Stimulated activated CD4-positive, alpha-beta T cell treated with anti-CD3 and anti-CD28 coated beads, TNF-alpha, amount 100 ng/mL, for 4 hours (primary cell): ENCODE results near the gene MOV10L1.

Source experiments
- DNase-seq, 3 experiments: peaks; one replicate each; pipeline ENCODE4 v3.0.0-alpha.2; 2020; ENCODE audit warnings: low read depth in 3 of 3

The MOV10L1 gene

DNA sequence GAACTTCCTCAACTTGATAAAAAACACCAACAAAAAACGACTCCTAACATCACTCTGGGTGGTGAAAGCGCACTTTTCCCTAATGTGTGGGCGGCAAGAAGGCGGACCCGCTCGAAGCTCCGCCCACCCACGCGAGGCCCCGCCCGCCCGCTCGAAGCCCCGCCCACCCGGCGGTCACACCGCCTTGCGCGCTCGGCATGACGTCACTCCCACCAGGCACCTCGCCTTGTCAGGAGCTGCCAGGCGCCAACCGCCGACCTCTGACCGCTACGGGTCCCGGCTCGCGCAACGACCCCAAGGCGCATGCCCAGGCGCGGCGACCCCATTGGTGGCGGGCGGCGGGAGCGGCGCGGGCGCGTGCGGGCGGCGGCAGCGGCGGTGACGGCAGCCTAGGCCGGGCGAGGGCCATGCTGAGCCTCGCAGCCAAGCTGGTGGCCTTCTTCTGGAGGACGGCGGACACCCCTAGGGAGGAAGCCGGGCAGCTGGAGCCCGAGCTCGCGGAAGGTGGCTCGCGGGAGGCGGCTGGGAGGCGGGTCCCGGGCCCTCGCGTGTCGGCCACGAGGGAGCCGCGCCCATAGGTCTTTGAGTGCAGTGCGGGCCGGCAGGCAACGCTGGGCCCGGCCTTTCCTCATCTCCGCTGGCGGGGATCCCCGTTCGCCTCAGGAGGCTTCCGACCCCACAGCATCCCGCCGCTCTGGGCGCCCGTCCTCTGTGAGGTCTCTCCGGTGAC lies at the start of gene MOV10L1:
Gene MOV10L1, plus strand, starts transcription at position 325 of the 730 bp plus-strand sequence. Its CDS starts 83 bp downstream, at position 408.
- no peak for DNase-seq

DNA sequence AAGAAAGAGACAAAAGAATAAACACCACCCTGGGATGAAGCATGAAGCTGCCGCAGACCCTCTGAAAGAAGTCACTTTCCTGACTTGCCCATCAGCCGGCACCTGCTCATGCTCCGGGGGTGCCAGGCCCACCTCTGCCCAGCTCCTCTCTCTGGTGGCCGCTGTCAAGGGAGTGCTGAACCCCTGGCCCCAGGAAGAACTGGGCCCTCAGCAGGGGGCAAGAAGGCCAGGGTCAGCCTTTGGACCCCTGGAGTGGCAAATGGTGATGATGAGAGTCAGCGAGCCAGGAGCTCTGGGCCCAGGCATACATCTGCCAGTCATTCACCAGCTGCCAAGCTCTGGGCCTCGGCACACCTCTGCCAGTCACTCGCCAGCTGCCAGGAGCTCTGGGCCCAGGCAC lies 49.1 kb upstream of the MOV10L1 start:
- no peak for DNase-seq

DNA sequence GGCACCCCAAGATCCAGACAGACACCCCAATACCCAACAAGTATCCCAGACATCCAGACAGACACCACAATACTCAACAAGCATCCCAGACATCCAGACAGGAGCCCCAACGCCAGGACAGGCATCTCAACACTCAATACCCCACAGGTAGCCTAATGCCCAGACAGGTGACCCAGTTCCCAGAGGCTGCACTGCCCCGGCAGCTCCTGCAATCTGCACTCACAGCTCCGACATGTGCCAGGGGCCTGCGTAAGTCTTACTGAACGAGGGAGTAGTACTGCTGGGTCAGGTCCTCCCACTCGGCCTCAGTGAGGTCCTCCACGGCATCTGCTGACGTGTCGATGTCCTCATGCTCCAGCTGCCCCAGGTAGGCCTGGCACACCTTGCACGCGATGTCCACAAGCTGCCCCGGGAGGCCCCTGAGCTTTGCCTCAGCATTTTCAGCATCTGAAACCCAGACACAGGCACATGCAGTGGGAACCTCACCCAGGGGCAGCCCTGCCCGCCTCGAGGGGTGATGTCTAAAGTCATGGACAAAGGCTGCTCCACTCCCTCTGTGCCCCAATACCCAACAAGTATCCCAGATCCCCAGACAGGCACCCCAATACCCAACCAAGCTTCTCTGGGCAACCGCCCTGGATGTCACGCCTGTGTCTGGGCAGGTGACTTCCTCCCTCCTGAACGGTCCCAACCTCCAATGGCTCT lies 48.3 kb upstream of the MOV10L1 start:
- DNase-seq: no peak

DNA sequence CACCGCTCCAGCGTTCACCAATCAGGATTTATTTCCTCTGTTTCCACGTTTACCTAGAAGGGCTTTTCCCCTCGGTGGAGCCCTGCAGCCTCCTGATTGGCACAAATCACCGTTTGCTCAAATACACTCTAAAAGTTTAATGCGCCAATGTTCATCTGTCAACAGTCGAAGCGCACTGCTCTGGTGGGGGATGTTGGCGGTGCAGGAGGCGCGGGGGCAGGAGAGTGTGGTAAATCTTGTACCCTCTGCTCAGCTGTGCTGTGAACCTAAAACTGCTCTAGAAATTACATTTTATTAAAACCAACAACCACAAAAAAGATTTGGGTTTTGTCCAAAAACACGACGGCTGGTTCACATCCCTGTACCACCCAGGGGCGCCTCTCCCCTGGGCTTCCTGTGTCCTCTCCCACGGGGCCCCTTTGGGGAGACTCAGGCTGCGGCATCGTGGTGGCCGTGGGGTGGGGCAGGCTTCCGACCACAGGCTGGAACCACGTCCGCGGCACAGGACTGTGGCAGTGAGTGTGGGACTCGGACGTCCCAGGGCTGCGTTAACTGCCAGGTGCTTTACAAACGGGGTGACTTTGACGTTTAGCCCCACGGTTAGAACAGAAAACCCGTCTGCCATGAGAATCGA lies 45.2 kb upstream of the MOV10L1 start:
- DNase-seq: no peak

DNA sequence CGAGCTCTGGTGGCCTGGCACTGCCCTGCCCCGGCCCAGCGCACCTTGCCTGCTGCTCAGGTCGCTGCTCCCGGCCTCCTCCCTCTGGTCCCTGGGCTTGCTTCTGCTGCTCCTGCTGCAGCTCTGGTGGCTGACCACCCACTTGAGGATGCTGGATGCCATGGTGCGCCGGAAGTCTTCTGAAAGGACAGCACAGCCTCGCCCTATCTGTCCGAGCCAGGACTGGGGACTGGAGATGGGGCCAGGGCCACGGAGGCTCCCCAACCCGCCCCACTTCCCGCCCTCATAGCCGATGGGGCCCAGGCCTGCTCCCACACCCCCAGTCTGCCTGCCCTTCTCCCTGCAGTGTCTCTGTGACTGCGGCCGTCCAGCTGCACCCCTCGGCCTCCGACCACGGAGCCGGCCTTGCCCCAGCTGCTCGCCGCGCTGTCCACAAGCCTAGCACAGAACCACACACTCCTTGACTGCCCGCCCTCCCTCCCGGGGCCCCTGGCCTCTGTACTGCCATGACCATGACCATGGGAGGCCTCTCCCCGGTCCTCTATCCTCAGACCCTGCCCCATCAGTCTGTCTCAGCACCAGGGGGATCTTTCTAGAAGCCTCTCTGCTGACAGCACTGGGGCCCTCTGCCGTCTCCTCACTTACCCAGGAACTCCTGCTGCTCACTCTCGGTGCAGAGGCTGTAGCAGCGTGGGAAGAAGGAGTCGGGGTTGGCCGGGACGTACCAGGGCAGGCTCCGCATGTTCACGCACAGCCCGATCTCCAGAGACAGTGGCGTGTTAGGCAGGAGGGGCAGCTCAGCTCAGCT lies 44.4 kb upstream of the MOV10L1 start:
- no peak for DNase-seq

DNA sequence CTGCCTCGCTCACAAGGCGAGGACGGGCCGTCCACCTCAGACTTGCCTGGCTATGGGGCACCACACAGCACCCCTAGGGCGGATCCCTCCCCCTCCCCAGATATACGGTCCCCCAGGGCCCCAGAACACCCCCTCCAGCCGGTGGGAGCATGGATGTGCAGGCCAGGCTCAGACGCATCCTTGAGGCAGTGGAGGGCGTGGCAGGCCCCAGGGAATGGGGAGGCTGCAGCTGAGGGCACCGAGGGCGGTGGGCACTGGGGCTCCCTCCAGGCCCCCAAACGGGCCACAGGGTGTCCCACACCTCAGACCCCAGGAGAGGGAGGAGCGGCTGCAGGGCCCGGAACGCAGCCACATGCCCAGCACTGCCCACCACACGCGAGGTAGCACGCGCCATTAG lies 43.8 kb upstream of the MOV10L1 start:
- DNase-seq: no peak

DNA sequence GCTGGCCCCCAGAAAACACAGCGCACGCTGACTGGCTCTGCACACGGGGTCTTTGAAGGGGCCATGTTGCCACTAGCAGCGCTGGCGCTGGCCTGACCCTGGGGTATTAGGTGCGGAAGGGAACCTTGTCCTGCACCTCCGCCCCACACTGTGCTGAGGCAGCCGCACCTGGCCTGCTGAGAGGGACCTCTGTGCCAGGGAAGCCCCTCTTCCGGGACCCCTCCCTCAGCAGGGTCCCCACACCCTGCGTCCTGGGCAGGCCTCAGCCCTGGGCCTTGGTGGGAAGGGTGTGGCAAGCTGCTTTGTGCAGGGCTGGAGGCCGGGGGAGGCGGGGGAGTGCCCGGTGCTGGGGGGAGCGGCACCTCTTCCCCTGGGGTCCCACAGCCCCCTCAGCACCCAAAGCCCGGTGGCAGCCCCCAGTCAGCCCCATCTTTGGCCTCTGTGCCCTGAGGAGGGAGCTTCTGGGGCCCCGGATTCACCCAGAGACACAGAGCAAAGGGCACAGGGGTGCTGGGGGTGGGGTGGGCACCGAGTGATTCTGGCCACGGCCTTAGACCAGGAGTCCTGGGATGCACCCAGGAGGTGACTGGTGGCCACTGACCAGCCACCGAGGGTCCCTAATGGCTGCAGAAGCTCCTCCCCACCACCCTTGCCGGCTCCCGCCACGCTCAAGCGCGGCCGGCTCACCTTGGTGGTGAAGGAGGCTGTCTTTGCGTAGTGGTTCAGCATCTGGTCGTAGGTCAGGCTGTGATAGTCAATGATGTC lies 43.1 kb upstream of the MOV10L1 start:
- DNase-seq: no peak

DNA sequence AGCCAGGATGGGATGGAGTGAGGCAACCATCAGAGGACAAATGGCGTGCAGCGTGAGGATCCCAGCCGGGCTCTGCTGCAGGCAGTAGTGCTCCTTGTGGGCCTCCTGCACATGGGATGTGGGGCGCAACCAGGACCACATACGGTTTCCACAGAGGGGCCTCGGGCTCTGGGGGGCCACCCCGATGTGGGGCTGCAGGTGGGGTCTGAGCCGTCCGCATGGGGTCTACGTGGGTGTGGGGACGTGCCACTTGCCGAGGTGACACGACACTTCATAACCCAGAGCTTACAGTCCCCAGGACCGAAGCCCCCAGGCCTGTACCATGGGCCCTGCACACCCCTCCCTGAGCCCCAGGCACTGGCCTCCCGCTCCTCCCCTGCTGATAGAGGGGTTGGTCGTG lies 42.5 kb upstream of the MOV10L1 start:
- DNase-seq: no peak

DNA sequence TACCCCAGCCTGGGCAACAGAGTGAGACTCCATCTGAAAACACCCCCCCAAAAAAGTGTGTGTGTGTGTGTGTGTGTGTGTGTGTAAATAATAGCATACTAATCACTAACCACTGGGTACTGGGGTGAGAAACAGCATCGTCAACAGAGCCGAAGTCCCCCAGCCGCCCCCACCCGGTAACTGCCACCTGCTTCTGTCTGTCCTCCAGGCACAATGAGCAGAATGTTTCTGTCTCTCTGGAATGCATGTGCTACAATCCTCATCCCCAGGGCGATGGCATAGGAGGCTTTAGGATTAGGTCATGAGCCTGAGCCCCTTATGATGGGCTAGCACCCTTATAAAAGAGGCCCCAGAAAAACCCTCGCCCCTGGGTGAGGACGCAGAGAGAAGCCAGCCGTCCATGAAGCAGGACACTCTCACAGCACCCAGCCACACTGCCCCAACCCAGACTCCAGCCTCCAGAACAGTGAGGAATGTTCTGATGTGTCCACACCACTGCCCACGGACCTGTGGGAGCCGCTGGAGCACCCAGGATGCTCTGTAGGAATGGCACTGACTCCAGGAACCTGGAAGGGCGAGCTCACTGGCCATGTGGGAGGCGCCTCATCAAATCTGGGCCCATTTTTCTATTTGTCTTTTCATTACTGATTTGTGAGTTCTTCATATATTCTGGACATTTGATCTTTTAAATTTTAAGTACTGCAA lies 41.6 kb upstream of the MOV10L1 start:
- DNase-seq: no peak

DNA sequence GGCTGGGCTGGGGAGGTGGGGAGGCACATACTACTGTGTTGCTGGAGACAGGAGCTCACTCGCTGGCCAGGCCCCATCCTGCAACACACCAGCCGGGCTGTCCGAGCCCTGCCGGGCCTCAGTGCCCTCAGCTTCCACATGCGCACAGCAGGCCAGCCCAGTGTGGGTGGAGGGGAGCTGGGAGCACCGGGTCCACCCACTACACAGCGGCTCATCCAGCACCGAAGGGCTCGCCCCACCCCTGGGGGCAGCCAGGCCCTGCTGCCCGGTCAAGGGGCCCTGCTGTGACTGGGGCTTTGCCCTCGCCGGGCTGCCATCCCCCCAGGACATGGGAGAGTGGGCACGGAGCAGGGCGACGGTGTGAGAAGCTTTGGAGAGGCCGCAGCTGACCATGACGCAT lies 41.0 kb upstream of the MOV10L1 start:
- no peak for DNase-seq

DNA sequence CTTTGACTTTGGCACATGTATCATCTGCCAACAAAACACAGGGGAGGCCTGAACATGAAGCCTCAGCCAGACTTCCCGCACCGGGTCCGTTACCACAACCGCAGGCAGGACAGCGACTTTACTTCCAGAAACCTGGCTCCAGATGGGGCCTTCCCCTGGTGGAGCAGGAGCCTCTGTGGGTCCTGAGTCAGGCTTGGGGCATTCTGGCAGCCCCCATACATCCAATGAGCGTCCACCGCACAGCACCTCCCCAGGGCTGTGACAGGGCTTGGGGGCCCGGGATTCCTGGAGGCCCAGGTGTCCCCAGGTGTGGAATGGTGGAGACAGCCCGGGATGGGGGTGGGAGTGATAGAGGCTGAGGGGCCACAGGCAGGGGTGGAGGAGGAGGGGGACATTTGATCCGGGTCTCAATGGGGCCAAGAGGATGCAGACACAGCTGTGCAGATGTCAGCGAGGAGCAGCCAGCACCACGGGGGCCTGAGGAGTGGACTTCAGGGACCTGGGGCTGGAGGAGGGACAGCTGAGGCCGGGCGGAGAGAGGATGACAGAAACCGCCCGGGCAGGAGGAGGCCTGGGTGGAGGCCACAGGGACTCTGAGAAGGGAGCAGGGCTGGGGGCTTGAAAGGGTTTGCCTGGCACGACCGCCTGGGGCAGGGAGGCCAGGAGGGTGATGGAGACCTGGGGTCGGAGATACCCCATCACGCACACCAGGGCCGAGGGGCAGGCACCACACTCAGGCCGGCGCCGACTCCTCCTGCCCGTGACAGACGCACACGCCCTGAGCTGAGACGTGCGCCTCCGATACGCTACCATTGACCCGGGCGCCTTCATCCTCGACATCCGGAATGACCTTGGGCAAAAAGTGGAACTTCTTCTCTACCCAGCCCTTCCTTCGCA lies 40.3 kb upstream of the MOV10L1 start:
- no peak for DNase-seq

DNA sequence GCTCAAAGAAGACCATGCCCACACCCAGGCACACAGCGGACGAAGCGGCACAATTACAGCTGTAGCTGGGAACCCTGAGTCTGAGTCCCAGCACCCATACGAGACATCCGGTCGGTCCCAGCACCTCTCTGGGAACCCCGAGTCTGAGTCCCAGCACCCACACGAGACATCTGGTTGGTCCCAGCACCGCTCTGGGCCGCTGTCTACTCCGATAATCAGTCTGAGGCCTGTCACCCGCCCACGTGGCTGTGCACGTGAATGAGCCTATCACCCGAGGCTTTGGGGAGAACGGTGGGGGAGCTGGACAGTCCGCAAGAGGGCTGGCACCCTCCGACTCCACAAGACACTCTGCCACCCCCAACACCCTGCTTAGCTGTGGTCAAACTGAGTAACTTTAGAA lies 37.9 kb upstream of the MOV10L1 start:
- no peak for DNase-seq

DNA sequence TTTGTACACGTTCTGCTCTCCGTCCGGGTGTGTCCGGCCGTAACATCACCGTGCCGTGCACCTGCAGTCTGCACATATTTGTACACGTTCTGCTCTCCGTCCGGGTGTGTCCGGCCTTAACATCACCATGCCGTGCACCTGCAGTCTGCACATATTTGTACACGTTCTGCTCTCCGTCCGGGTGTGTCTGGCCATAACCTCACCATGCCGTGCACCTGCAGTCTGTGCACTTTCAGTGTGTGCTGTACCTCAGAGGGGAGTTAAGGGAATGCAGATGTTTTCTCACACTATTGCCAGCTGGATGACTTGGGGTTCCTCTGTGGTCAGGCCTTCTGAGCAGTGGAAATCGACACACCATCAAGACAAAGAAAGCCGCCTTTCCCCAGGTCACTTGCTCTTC lies 35.9 kb upstream of the MOV10L1 start:
- no peak for DNase-seq

DNA sequence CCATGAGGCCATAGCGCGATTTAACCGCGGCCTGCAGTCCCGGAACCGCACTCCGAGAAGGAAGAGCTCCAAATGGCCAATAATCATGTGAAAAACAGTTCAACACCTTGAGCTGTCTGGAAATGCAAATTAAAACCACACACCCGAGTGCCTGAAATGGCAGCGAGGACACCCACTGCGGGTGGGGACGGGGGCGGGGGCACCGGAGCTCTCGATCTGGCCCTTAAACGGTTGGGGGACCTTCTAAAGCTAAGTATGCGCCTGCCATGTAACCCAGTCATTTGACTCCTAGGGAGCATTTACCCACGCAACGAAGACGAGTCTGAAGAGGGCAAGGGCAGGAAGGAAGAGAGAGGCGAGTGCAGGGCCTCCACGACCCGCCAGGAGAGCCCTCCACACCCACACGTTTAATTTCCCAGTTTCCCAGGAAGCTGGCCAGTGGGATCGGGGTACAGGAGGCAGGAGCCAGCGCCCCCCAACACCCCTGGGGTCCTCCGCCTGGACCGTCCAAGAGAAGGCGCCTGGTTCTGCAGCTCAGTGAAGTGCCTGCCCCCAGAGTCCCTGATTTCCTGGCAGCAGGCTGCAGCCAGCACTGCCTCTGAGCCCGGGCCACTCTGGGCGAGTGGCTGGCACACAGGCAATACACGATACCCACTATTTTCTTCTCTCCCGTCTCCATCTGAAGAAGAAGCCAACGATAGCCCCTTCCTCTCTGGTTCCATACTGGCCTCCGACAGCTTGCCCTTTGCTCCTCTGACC lies 33.4 kb upstream of the MOV10L1 start:
- no peak for DNase-seq

DNA sequence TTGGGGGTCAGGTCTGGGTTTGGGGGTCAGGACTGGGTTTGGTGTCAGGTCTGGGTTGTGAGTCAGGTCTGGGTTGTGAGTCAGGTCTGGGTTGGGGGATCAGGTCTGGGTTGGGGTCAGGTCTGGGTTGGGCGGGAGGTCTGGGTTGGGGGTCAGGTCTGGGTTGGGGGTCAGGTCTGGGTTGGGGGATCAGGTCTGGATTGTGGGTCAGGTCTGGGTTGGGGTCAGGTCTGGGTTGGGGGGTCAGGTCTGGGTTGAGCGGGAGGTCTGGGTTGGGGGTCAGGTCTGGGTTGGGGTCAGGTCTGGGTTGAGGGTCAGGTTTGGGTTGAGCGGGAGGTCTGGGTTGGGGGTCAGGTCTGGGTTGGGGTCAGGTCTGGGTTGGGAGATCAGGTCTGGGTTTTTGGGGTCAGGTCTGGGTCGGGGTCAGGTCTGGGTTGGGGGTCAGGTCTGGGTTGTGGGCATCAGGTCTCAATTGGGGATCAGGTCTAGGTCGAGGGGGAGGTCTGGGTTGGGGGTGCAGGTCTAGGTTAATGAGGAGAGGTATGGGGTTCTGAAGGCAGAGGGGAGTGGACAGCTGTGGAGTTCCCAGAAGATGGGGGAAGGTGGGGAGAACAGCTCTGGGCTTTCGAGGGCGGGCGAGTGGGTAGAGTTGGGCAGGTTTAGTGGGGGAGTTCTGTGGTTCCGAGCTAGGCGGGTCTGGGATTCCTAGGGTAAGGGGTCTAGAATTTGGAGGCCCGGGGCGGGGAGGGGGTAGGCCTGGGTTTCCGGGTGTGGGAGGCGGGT lies 32.3 kb upstream of the MOV10L1 start:
- no peak for DNase-seq

DNA sequence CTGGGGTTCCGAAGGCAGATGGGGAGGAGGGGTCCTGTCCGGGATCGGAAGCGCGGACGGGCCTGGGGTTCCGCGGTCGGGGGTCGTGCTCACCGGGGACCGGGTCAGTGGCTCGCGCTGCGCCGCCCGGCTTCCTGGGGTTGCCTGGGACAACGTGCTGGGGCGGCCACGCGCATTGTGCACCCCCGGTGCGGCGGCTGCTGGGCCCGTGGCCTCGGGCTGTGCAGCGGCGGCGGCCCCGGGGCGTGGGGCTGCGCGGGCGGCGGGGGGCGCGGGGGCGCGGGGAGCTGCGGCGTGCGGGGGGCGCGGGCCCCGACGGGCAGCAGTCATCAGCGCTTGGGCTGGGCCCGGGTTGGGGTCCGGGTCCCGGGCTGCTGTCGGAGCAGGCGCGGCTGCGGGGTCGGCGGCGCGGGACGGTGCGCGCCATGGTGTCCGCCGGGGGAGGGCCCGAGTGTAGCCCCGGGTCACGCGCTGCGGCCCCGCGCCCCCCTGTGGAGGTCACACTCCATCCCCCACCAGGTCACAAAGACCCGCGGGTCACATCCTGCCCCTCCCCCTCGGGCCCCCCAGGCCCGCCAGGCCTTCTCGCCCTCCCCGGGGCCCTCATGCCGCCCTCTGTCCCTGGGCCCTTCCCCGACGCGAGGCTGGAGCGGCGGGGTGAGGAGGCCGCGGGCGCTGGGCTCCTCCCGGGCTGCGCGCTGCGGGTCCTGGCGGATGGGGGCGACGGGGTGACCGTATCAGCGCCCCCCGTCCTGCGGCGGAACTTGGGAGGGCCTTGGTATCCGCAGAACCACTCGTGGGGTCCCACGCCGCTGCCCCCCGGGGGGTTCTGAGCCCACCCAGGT lies 31.5 kb upstream of the MOV10L1 start, which contains the start of gene TTLL8:
Gene TTLL8, minus strand, starts transcription at position 238 of the 845 bp plus-strand sequence.
- DNase-seq: no peak
